Trophoblast cell (in vitro differentiated cells and primary cell): Measurements from ENCODE around the gene SDC1.

Experiments
- DNase-seq, 2 donors: peaks; one replicate each; pipeline ENCODE4 v3.0.0-alpha.2; 2016
- H2AFZ ChIP-seq: 2 replicates; pipeline ENCODE4 v1.6.1; 2013; ENCODE audit warnings: low read length, moderate library complexity, mild to moderate bottlenecking; ENCODE audit not compliant: insufficient read depth, poor library complexity
- H2AK5ac ChIP-seq: 2 replicates; pipeline ENCODE4 v1.6.1; 2013; ENCODE audit warnings: mild to moderate bottlenecking, low read length
- H2BK120ac ChIP-seq: 2 replicates; pipeline ENCODE4 v1.6.1; 2013; ENCODE audit warnings: low read length, mild to moderate bottlenecking, moderate library complexity; ENCODE audit not compliant: insufficient read depth, poor library complexity
- H2BK12ac ChIP-seq: 2 replicates; pipeline ENCODE4 v1.6.1; 2013; ENCODE audit warnings: mild to moderate bottlenecking, low read length, moderate library complexity
- H2BK5ac ChIP-seq: 2 replicates; pipeline ENCODE4 v1.6.1; 2013; ENCODE audit warnings: low read length, low read depth, moderate library complexity, mild to moderate bottlenecking; ENCODE audit not compliant: poor library complexity
- H3K14ac ChIP-seq: 2 replicates; pipeline ENCODE4 v1.6.1; 2013; ENCODE audit warnings: mild to moderate bottlenecking, low read length
- H3K18ac ChIP-seq: 2 replicates; pipeline ENCODE4 v1.6.1; 2013; ENCODE audit warnings: mild to moderate bottlenecking, low read length
- H3K23ac ChIP-seq: 2 replicates; pipeline ENCODE4 v1.6.1; 2013; ENCODE audit warnings: low read length
- H3K27ac ChIP-seq: 2 replicates; pipeline ENCODE4 v1.5.1; 2013; ENCODE audit warnings: low read depth, mild to moderate bottlenecking, inconsistent platforms, low read length, moderate library complexity
- H3K27me3 ChIP-seq: 2 replicates; pipeline ENCODE4 v1.6.1; 2013; ENCODE audit warnings: inconsistent platforms, mild to moderate bottlenecking, low read length, moderate library complexity; ENCODE audit not compliant: insufficient read depth
- H3K36me3 ChIP-seq, 2 experiments: 1 replicate in 1 of 2; 2 replicates in 1 of 2; pipeline ENCODE4 v1.6.1; 2013; ENCODE audit warnings: low read length in 2 of 2, mild to moderate bottlenecking in 2 of 2, moderate library complexity in 1 of 2; ENCODE audit not compliant: insufficient read depth in 2 of 2, control insufficient read depth in 1 of 2
- H3K4ac ChIP-seq: 2 replicates; pipeline ENCODE4 v1.6.1; 2013; ENCODE audit warnings: low read depth, mild to moderate bottlenecking, low read length, moderate library complexity
- H3K4me1 ChIP-seq, 2 experiments: 1 replicate in 1 of 2; 2 replicates in 1 of 2; pipeline ENCODE4 v1.6.1; 2013; ENCODE audit warnings: low read length in 2 of 2, mild to moderate bottlenecking in 2 of 2, moderate library complexity in 1 of 2; ENCODE audit not compliant: insufficient read depth in 2 of 2, control insufficient read depth in 1 of 2
- H3K4me2 ChIP-seq: 2 replicates; pipeline ENCODE4 v1.6.1; 2013; ENCODE audit warnings: inconsistent platforms, mild to moderate bottlenecking, low read length, moderate library complexity
- H3K4me3 ChIP-seq: 2 replicates; pipeline ENCODE4 v1.5.1; 2013; ENCODE audit warnings: mild to moderate bottlenecking, low read depth, low read length, inconsistent platforms
- H3K79me1 ChIP-seq: one replicate; pipeline ENCODE4 v1.6.1; 2013; ENCODE audit warnings: low read length
- H3K79me2 ChIP-seq: 2 replicates; pipeline ENCODE4 v1.6.1; 2013; ENCODE audit warnings: low read length, mild to moderate bottlenecking; ENCODE audit not compliant: control insufficient read depth, insufficient read depth, poor library complexity
- H3K9ac ChIP-seq: 2 replicates; pipeline ENCODE4 v1.6.1; 2013; ENCODE audit warnings: mild to moderate bottlenecking, low read length
- H3K9me3 ChIP-seq: 2 replicates; pipeline ENCODE4 v1.6.1; 2013; ENCODE audit warnings: low read depth, mild to moderate bottlenecking, control low read depth, inconsistent platforms, low read length; ENCODE audit not compliant: insufficient read depth
- H4K12ac ChIP-seq: 2 replicates; pipeline ENCODE4 v1.6.1; 2013; ENCODE audit warnings: low read depth, mild to moderate bottlenecking, low read length, moderate library complexity
- H4K8ac ChIP-seq: 2 replicates; pipeline ENCODE4 v1.6.1; 2013; ENCODE audit warnings: low read depth, mild to moderate bottlenecking, low read length, moderate library complexity
- H4K91ac ChIP-seq: one replicate; pipeline ENCODE4 v1.6.1; 2013; ENCODE audit warnings: low read depth, mild to moderate bottlenecking, low read length, moderate library complexity
- WGBS: extraction: QIAGEN DNeasy Blood & Tissue Kit; methylation state at CpG from one replicate; pipeline ENCODE4 v1.1.7; 2013; ENCODE audit warnings: missing lambda C conversion rate; ENCODE audit not compliant: insufficient read length, insufficient coverage; ENCODE audit errors: extremely low coverage; 5-methylcytosine and 5-hydroxymethylcytosine counted together

Gene SDC1

GRCh38 chr2:20209373-20210109 is 15.4 kb downstream of the SDC1 start:
- peaks cover 21% of the 10 kb centered on the region in 2 experiments for H3K4me1 ChIP-seq
- no peak overlapping the region for H4K12ac ChIP-seq
- H2BK12ac ChIP-seq = no peak overlapping the region
- H4K8ac ChIP-seq = no peak overlapping the region
- H3K79me2 ChIP-seq = no peaks in the 10 kb centered on the region
- no peaks in the 10 kb centered on the region for H3K9me3 ChIP-seq
- H3K4me2 ChIP-seq = no peak overlapping the region
- WGBS = no CpG with 5 or more reads among the region's 21 CpGs
- no peak overlapping the region for H4K91ac ChIP-seq
- no peak overlapping the region for H2AFZ ChIP-seq
- no peak overlapping the region for H3K4ac ChIP-seq
- H3K4me3 ChIP-seq = no peak overlapping the region
- no peak overlapping the region for H3K14ac ChIP-seq
- DNase-seq = no peak
- peaks cover 4 to 6% of the 10 kb centered on the region in 2 experiments for H3K36me3 ChIP-seq
- no peak overlapping the region for H3K27ac ChIP-seq
- no peak overlapping the region for H2AK5ac ChIP-seq
- H3K79me1 ChIP-seq = peaks cover 19% of the 10 kb centered on the region
- no peak overlapping the region for H3K18ac ChIP-seq
- H3K9ac ChIP-seq = no peak overlapping the region
- no peak overlapping the region for H3K23ac ChIP-seq
- no peak overlapping the region for H2BK120ac ChIP-seq
- H3K27me3 ChIP-seq = peaks cover 2% of the 10 kb centered on the region
- no peak overlapping the region for H2BK5ac ChIP-seq

GRCh38 chr2:20208476-20208859 is 16.5 kb downstream of the SDC1 start:
- no peak overlapping the region for H3K14ac ChIP-seq
- H3K18ac ChIP-seq = no peak overlapping the region
- H3K4me1 ChIP-seq = peaks cover 17 to 18% of the 10 kb centered on the region in 2 experiments
- H2AK5ac ChIP-seq = no peak overlapping the region
- H4K8ac ChIP-seq = no peak overlapping the region
- no peak overlapping the region for H2BK5ac ChIP-seq
- no peak overlapping the region for H3K9ac ChIP-seq
- H2BK120ac ChIP-seq = no peak overlapping the region
- H3K4ac ChIP-seq = no peak overlapping the region
- no peak overlapping the region for H3K4me3 ChIP-seq
- H3K36me3 ChIP-seq = peaks cover 10 to 13% of the 10 kb centered on the region in 2 experiments
- no CpG with 5 or more reads among the region's 5 CpGs for WGBS
- H3K9me3 ChIP-seq = no peaks in the 10 kb centered on the region
- H4K12ac ChIP-seq = no peak overlapping the region
- H2BK12ac ChIP-seq = no peak overlapping the region
- H3K4me2 ChIP-seq = no peak overlapping the region
- peaks cover 15% of the 10 kb centered on the region for H3K79me1 ChIP-seq
- no peak overlapping the region for H2AFZ ChIP-seq
- peaks cover 2% of the 10 kb centered on the region for H3K27me3 ChIP-seq
- no peak overlapping the region for H3K23ac ChIP-seq
- H3K79me2 ChIP-seq = no peaks in the 10 kb centered on the region
- H4K91ac ChIP-seq = no peak overlapping the region
- H3K27ac ChIP-seq = no peak overlapping the region
- DNase-seq = peak in 1 of 2 donors; percentile 13

- DNase-seq = no peak
- no peak overlapping the region for H3K18ac ChIP-seq
- peaks cover 2% of the 10 kb centered on the region for H3K27me3 ChIP-seq
- no CpG with 5 or more reads among the region's 5 CpGs for WGBS
- no peak overlapping the region for H2AK5ac ChIP-seq
- no peak overlapping the region for H3K4me3 ChIP-seq
- H4K12ac ChIP-seq = no peak overlapping the region
- no peak overlapping the region for H2BK5ac ChIP-seq
- H4K8ac ChIP-seq = no peak overlapping the region
- H3K27ac ChIP-seq = no peak overlapping the region
- no peaks in the 10 kb centered on the region for H3K79me2 ChIP-seq
- H3K14ac ChIP-seq = no peak overlapping the region
- H4K91ac ChIP-seq = no peak overlapping the region
- no peak overlapping the region for H3K9ac ChIP-seq
- H3K4ac ChIP-seq = no peak overlapping the region
- peaks cover 3 to 4% of the 10 kb centered on the region in 2 experiments for H3K4me1 ChIP-seq
- H2AFZ ChIP-seq = no peak overlapping the region
- no peaks in the 10 kb centered on the region for H3K9me3 ChIP-seq
- peaks cover 4% of the 10 kb centered on the region for H3K79me1 ChIP-seq
- peaks cover 22 to 25% of the 10 kb centered on the region in 2 experiments for H3K36me3 ChIP-seq
- H2BK120ac ChIP-seq = no peak overlapping the region
- H2BK12ac ChIP-seq = no peak overlapping the region
- no peak overlapping the region for H3K4me2 ChIP-seq
- H3K23ac ChIP-seq = no peak overlapping the region
These were observed 17.9 kb downstream of the SDC1 start for GRCh38 chr2:20207051-20207450.

GRCh38 chr2:20205915-20206524 is 18.9 kb downstream of the SDC1 start:
- Histone ChIP-seq H3K4me1 (peaks cover 3% of the 10 kb centered on the region in 2 experiments), H3K79me2 (no peaks in the 10 kb centered on the region), H3K9ac (no peak overlapping the region), H3K79me1 (no peaks in the 10 kb centered on the region), H3K4me2 (no peak overlapping the region), H3K4me3 (no peak overlapping the region), H3K18ac (no peak overlapping the region), H2BK120ac (no peak overlapping the region), H2AK5ac (no peak overlapping the region), H3K23ac (no peak overlapping the region), H3K27me3 (peaks cover 2% of the 10 kb centered on the region), H4K91ac (no peak overlapping the region), H3K4ac (no peak overlapping the region), H2AFZ (no peak overlapping the region), H2BK12ac (no peak overlapping the region), H3K9me3 (no peaks in the 10 kb centered on the region), H2BK5ac (no peak overlapping the region), H3K14ac (no peak overlapping the region), H3K36me3 (peaks cover 22 to 28% of the 10 kb centered on the region in 2 experiments), H3K27ac (no peak overlapping the region), H4K12ac (no peak overlapping the region), H4K8ac (no peak overlapping the region)
- no peak for DNase-seq
- WGBS = no CpG with 5 or more reads among the region's 10 CpGs
